ENCODE measurements around the gene HOXB9.

Gene HOXB9

GRCh38 chr17:48649741-48650140 is 23.6 kb upstream of the HOXB9 start:
- no peak for TF ChIP-seq NFRKB (IDR thresholded peaks at IDR 0.05)
- TF ChIP-seq SP1 (IDR thresholded peaks at IDR 0.05) = no peak
- no peak for TF ChIP-seq LEF1 (IDR thresholded peaks at IDR 0.05; ENCODE audit: borderline replicate concordance)
- TF ChIP-seq ZNF384 (IDR thresholded peaks at IDR 0.05) = no peak
- TF ChIP-seq ARNT (IDR thresholded peaks at IDR 0.05) = no peak
- TF ChIP-seq BHLHE40 (IDR thresholded peaks at IDR 0.05; ENCODE audit: borderline replicate concordance) = no peak
- TF ChIP-seq FOXA1 (IDR thresholded peaks at IDR 0.05) = no peak
- no peak for TF ChIP-seq FOXM1 (IDR thresholded peaks at IDR 0.05; ENCODE audit: borderline replicate concordance)
- TF ChIP-seq PKNOX1 (IDR thresholded peaks at IDR 0.05) = no peak
- TF ChIP-seq FOXK2 (IDR thresholded peaks at IDR 0.05) = no peak
- no peak for TF ChIP-seq TARDBP (IDR thresholded peaks at IDR 0.05)
- no peak for TF ChIP-seq CTBP1 (IDR thresholded peaks at IDR 0.05; ENCODE audit: borderline replicate concordance)
- TF ChIP-seq SUZ12 (IDR thresholded peaks at IDR 0.05) = no peak
- no peak for TF ChIP-seq HDGF (IDR thresholded peaks at IDR 0.05; ENCODE audit: borderline replicate concordance)
- no peak for TF ChIP-seq ELF4 (IDR thresholded peaks at IDR 0.05)
- CTCF ChIA-PET = interaction anchor here (1.0 to 1.2 kb wide), 2 partner anchors 13 to 224 kb away, joined by 5 read pairs; no protein-coding TSS in a partner anchor
- POLR2A ChIA-PET = interaction anchor here (1.2 kb wide), 1 partner anchor 346 kb away, joined by 3 read pairs; no protein-coding TSS in a partner anchor
- no peak for DNase-seq (ENCODE audit: extremely low spot score)

- CTCF ChIA-PET = no interaction called here
- POLR2A ChIA-PET = interaction anchor here (0.8 to 3.2 kb wide), 6 partner anchors 19 to 70 kb away, joined by 3 to 12 read pairs (median 4); partner anchors contain the start of genes HOXB8 and HOXB9
- DNase-seq (ENCODE audit: extremely low spot score) = no peak
- TF ChIP-seq TARDBP (IDR thresholded peaks at IDR 0.05) = no peak
- no peak for TF ChIP-seq BHLHE40 (IDR thresholded peaks at IDR 0.05; ENCODE audit: borderline replicate concordance)
- no peak for TF ChIP-seq PKNOX1 (IDR thresholded peaks at IDR 0.05)
- no peak for TF ChIP-seq CTBP1 (IDR thresholded peaks at IDR 0.05; ENCODE audit: borderline replicate concordance)
- no peak for TF ChIP-seq ELF4 (IDR thresholded peaks at IDR 0.05)
- no peak for TF ChIP-seq HDGF (IDR thresholded peaks at IDR 0.05; ENCODE audit: borderline replicate concordance)
- TF ChIP-seq FOXA1 (IDR thresholded peaks at IDR 0.05) = no peak
- no peak for TF ChIP-seq LEF1 (IDR thresholded peaks at IDR 0.05; ENCODE audit: borderline replicate concordance)
Measured at GRCh38 chr17:48647963-48648245, 21.7 kb upstream of the HOXB9 start.

- POLR2A ChIA-PET = interaction anchor here (0.7 to 3.2 kb wide), 7 partner anchors 11 to 71 kb away, joined by 3 to 12 read pairs (median 4); partner anchors contain the start of genes HOXB8 and HOXB9
- DNase-seq (ENCODE audit: extremely low spot score) = peak; percentile 64
- TF ChIP-seq ARNT (IDR thresholded peaks at IDR 0.05) = no peak
- 0 out of 2 replicates have a peak, but pooled peaks have one; percentile 48 for TF ChIP-seq HDGF (IDR thresholded peaks at IDR 0.05; ENCODE audit: borderline replicate concordance)
- peak; percentile 50 for TF ChIP-seq L3MBTL2 (conservative IDR thresholded peaks at IDR 0.05)
- CTCF ChIA-PET = interaction anchor here (0.7 kb wide), 1 partner anchor 85 kb away, joined by 3 read pairs; no protein-coding TSS in a partner anchor
Measured at GRCh38 chr17:48647103-48647962, 21.2 kb upstream of the HOXB9 start.

- DNase-seq (ENCODE audit: extremely low spot score) = peak; percentile 32
- POLR2A ChIA-PET = interaction anchor here (1.1 to 3.2 kb wide), 4 partner anchors 9 to 21 kb away, joined by 3 to 12 read pairs (median 5); partner anchors contain the start of gene HOXB9
- no peak for TF ChIP-seq CTBP1 (IDR thresholded peaks at IDR 0.05; ENCODE audit: borderline replicate concordance)
- no peak for TF ChIP-seq L3MBTL2 (conservative IDR thresholded peaks at IDR 0.05)
- TF ChIP-seq BHLHE40 (IDR thresholded peaks at IDR 0.05; ENCODE audit: borderline replicate concordance) = no peak
- no peak for TF ChIP-seq FOXK2 (IDR thresholded peaks at IDR 0.05)
- TF ChIP-seq PKNOX1 (IDR thresholded peaks at IDR 0.05) = no peak; the same call in 1 of the 2 replicates
- TF ChIP-seq FOXM1 (IDR thresholded peaks at IDR 0.05; ENCODE audit: borderline replicate concordance) = no peak
- no peak for TF ChIP-seq TARDBP (IDR thresholded peaks at IDR 0.05)
- TF ChIP-seq SP1 (IDR thresholded peaks at IDR 0.05) = no peak
- TF ChIP-seq FOXA1 (IDR thresholded peaks at IDR 0.05) = no peak
- no peak for TF ChIP-seq HDGF (IDR thresholded peaks at IDR 0.05; ENCODE audit: borderline replicate concordance)
- TF ChIP-seq ZNF384 (IDR thresholded peaks at IDR 0.05) = no peak
- TF ChIP-seq ARNT (IDR thresholded peaks at IDR 0.05) = no peak
- no peak for TF ChIP-seq NFRKB (IDR thresholded peaks at IDR 0.05)
- no peak for TF ChIP-seq SUZ12 (IDR thresholded peaks at IDR 0.05)
- no peak for TF ChIP-seq LEF1 (IDR thresholded peaks at IDR 0.05; ENCODE audit: borderline replicate concordance)
- TF ChIP-seq ELF4 (IDR thresholded peaks at IDR 0.05) = no peak
- CTCF ChIA-PET = interaction anchor here (0.7 kb wide), 1 partner anchor 84 kb away, joined by 3 read pairs; no protein-coding TSS in a partner anchor
Measured at GRCh38 chr17:48646183-48647102, 20.3 kb upstream of the HOXB9 start.

GRCh38 chr17:48645639-48646182 is 19.6 kb upstream of the HOXB9 start:
- DNase-seq (ENCODE audit: extremely low spot score) = no peak
- CTCF ChIA-PET = no interaction called here
- TF ChIP-seq HDGF (IDR thresholded peaks at IDR 0.05; ENCODE audit: borderline replicate concordance) = no peak
- no peak for TF ChIP-seq BHLHE40 (IDR thresholded peaks at IDR 0.05; ENCODE audit: borderline replicate concordance)
- TF ChIP-seq LEF1 (IDR thresholded peaks at IDR 0.05; ENCODE audit: borderline replicate concordance) = no peak
- no peak for TF ChIP-seq FOXA1 (IDR thresholded peaks at IDR 0.05)
- no peak for TF ChIP-seq SP1 (IDR thresholded peaks at IDR 0.05)
- no peak for TF ChIP-seq ARNT (IDR thresholded peaks at IDR 0.05)
- no peak for TF ChIP-seq PKNOX1 (IDR thresholded peaks at IDR 0.05)
- TF ChIP-seq TARDBP (IDR thresholded peaks at IDR 0.05) = no peak
- TF ChIP-seq FOXK2 (IDR thresholded peaks at IDR 0.05) = no peak
- TF ChIP-seq SUZ12 (IDR thresholded peaks at IDR 0.05) = no peak
- TF ChIP-seq L3MBTL2 (conservative IDR thresholded peaks at IDR 0.05) = no peak
- TF ChIP-seq NFRKB (IDR thresholded peaks at IDR 0.05) = no peak
- TF ChIP-seq ZNF384 (IDR thresholded peaks at IDR 0.05) = no peak
- TF ChIP-seq CTBP1 (IDR thresholded peaks at IDR 0.05; ENCODE audit: borderline replicate concordance) = no peak
- no peak for TF ChIP-seq FOXM1 (IDR thresholded peaks at IDR 0.05; ENCODE audit: borderline replicate concordance)
- TF ChIP-seq ELF4 (IDR thresholded peaks at IDR 0.05) = no peak
- POLR2A ChIA-PET = interaction anchor here (1.0 to 3.2 kb wide), 4 partner anchors 8 to 20 kb away, joined by 3 to 12 read pairs (median 5); partner anchors contain the start of gene HOXB9
